Measurements from ENCODE around the gene GNG2.

GRCh38 chr14:51990488-51990887, 130.1 kb downstream of the GNG2 start:
- TF ChIP-seq CTCF (IDR thresholded peaks at IDR 0.05; ENCODE audit: insufficient read depth, low read length, poor library complexity, severe bottlenecking) (no peak), EZH2phosphoT487 (conservative IDR thresholded peaks at IDR 0.05; ENCODE audit: low read length) (no peak)
